Body of pancreas (tissue), 4 donors: ENCODE measurements around the gene MRRF.

Experiments used
- POLR2A ChIP-seq, 3 donors: fragments of 450-650 bp; IDR thresholded peaks; one replicate each; pipeline ENCODE4 v1.6.1; 2016; ENCODE audit warnings: antibody characterized with exemption in 3 of 3, mild to moderate bottlenecking in 2 of 3
- TF ChIP-seq, protein P1 (sequence below), 7 experiments: fragments of 450-650 bp in 4 of 7; fragments of 200-600 bp in 3 of 7; sonication (generic) in 3 of 7; IDR thresholded peaks; one replicate each; pipeline ENCODE4 v1.5.1; 2016 to 2019; ENCODE audit warnings: antibody characterized with exemption in 7 of 7

GRCh38 chr9:122223435-122223834 is 41.2 kb upstream of the MRRF start:
- no peak for TF ChIP-seq POLR2A (IDR thresholded peaks at IDR 0.05)
- TF ChIP-seq, protein P1, sequence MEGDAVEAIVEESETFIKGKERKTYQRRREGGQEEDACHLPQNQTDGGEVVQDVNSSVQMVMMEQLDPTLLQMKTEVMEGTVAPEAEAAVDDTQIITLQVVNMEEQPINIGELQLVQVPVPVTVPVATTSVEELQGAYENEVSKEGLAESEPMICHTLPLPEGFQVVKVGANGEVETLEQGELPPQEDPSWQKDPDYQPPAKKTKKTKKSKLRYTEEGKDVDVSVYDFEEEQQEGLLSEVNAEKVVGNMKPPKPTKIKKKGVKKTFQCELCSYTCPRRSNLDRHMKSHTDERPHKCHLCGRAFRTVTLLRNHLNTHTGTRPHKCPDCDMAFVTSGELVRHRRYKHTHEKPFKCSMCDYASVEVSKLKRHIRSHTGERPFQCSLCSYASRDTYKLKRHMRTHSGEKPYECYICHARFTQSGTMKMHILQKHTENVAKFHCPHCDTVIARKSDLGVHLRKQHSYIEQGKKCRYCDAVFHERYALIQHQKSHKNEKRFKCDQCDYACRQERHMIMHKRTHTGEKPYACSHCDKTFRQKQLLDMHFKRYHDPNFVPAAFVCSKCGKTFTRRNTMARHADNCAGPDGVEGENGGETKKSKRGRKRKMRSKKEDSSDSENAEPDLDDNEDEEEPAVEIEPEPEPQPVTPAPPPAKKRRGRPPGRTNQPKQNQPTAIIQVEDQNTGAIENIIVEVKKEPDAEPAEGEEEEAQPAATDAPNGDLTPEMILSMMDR (IDR thresholded peaks at IDR 0.05): no peak
